GM06990 (cell line): ENCODE data around the gene GOLGA3.
"Not testable (repeated sequence)": the region's sequence is repeated elsewhere in the genome, so short reads cannot be mapped to it uniquely, and the experiment has no call there.

ENCODE experiments used
- DNase-seq: peaks from one replicate; pipeline ENCODE4 v3.0.0-alpha.2; 2011; ENCODE audit not compliant: insufficient read length; ENCODE audit errors: extremely low read depth
- H3K27me3 ChIP-seq: replicated peaks from 2 replicates; pipeline ENCODE4 v1.6.0; 2011; ENCODE audit warnings: low read length; ENCODE audit not compliant: control insufficient read depth, insufficient read depth
- H3K36me3 ChIP-seq: 2 replicates; pipeline ENCODE4 v1.5.1; 2011; ENCODE audit warnings: low read length; ENCODE audit not compliant: control insufficient read depth, insufficient read depth
- H3K4me3 ChIP-seq: replicated peaks from 2 replicates; pipeline ENCODE4 v1.5.1; 2011; ENCODE audit warnings: low read depth, mild to moderate bottlenecking, control low read depth, low read length
- TF ChIP-seq, protein P1 (sequence below): IDR thresholded peaks from 2 replicates; pipeline ENCODE4 v1.5.1; 2011; ENCODE audit warnings: low read length, control low read depth, mild to moderate bottlenecking, inconsistent platforms; ENCODE audit not compliant: insufficient read depth, poor library complexity, severe bottlenecking

Gene GOLGA3

DNA sequence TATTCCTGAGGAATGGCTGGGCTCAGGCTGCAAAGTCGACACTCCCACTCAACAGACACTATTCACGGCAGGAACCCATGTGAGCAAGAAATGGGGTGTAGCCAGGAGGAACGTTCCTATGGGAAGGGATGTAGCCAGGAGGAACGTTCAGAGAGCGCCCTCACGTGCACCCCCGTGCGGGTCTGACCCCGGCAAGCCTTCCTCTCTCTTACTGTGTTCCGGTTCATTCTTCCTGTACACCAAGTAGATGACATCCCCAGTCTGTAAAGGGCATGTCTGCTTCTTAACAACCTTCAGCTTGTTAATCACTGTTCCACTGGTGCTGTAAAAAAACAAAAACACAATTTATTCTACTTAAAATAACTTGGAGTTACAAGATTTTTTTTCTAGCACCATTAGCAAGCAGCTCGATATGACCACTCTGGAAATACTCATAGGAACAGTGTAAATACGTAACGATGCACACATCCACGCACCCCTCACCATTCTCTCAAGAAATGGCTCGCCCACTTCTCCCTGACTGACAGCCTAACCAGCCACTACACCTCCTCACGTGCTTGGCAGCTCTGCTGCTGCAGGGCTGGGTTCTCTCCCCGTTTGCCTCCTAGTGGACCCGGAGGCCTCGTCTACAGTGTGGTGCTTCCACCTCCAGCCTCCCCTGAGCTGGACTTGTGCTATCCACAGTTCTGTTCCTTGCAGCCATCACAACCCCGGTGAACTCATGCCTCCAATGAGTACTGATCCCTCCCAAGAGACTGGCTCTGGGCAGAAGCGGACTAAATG lies 43.6 kb upstream of the GOLGA3 start:
- no peak for DNase-seq
- H3K4me3 ChIP-seq, result no peak overlapping the region
- H3K27me3 ChIP-seq, result no peaks in the 10 kb centered on the region
- H3K36me3 ChIP-seq, result peaks cover 33% of the 10 kb centered on the region
- TF ChIP-seq, protein P1, sequence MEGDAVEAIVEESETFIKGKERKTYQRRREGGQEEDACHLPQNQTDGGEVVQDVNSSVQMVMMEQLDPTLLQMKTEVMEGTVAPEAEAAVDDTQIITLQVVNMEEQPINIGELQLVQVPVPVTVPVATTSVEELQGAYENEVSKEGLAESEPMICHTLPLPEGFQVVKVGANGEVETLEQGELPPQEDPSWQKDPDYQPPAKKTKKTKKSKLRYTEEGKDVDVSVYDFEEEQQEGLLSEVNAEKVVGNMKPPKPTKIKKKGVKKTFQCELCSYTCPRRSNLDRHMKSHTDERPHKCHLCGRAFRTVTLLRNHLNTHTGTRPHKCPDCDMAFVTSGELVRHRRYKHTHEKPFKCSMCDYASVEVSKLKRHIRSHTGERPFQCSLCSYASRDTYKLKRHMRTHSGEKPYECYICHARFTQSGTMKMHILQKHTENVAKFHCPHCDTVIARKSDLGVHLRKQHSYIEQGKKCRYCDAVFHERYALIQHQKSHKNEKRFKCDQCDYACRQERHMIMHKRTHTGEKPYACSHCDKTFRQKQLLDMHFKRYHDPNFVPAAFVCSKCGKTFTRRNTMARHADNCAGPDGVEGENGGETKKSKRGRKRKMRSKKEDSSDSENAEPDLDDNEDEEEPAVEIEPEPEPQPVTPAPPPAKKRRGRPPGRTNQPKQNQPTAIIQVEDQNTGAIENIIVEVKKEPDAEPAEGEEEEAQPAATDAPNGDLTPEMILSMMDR, result no peak

- H3K27me3 ChIP-seq, result no peaks in the 10 kb centered on the region
- no peak overlapping the region for H3K4me3 ChIP-seq
- no peak for DNase-seq
- H3K36me3 ChIP-seq, result peaks cover 38% of the 10 kb centered on the region
- TF ChIP-seq, protein P1, result no peak
These were observed 40.9 kb upstream of the GOLGA3 start for GRCh38 chr12:132869551-132869950.

- H3K4me3 ChIP-seq, result no peak overlapping the region
- H3K36me3 ChIP-seq, result peaks cover 26% of the 10 kb centered on the region
- no peaks in the 10 kb centered on the region for H3K27me3 ChIP-seq
- TF ChIP-seq, protein P1, result no peak
- DNase-seq, result no peak
These were observed 37.7 kb upstream of the GOLGA3 start for GRCh38 chr12:132866251-132866828.

DNA sequence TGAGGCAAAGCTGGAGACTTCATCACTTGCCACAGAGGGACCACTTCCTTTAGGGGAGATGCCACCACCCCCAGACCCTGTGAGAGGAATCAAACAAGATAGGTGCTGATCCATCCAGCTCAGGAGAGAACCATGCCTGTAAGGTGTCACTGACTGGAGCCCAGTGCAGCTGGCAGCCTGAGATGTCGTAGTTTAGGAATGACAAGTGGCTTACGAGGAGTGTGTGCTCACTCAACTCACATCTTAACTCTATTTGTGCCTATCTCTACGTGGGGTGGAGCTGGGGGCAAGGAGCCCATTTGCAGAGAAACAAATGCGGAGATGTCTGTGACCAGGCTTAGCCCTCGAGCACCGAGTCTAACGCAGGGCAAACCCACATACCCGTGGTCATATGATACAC lies 32.9 kb upstream of the GOLGA3 start:
- TF ChIP-seq, protein P1, result no peak
- H3K36me3 ChIP-seq, result peaks cover 29% of the 10 kb centered on the region
- no peaks in the 10 kb centered on the region for H3K27me3 ChIP-seq
- no peak for DNase-seq
- no peak overlapping the region for H3K4me3 ChIP-seq

DNA sequence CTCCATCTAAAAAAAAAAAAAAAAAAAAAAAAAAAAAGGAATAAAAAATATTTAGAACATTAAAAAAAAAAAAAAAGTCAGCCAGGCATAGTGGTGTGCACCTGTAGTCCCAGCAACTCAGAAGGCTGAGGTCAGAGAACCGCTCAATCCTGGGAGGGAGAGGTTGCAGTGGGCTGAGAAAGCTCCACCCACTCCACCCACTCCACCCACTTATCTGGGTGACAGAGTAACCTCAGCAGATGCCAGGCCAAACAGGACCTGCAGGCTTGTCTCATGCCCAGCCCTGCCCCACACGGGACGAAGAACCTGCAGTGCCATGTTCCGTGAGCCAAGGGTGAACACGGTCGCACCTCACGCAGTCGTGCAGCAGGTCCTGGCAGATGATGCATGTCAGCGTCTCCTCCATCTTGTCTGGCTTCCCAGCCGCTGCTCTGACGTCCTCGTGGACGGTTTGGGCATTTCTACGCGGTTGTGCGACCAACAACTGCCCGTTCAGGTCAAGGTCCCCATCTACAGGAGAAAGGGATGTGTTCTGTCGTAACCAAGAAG lies 30.1 kb upstream of the GOLGA3 start:
- TF ChIP-seq, protein P1, result no peak
- DNase-seq, result no peak
- H3K4me3 ChIP-seq, result no peak overlapping the region
- H3K27me3 ChIP-seq, result no peaks in the 10 kb centered on the region
- H3K36me3 ChIP-seq, result peaks cover 34% of the 10 kb centered on the region

DNA sequence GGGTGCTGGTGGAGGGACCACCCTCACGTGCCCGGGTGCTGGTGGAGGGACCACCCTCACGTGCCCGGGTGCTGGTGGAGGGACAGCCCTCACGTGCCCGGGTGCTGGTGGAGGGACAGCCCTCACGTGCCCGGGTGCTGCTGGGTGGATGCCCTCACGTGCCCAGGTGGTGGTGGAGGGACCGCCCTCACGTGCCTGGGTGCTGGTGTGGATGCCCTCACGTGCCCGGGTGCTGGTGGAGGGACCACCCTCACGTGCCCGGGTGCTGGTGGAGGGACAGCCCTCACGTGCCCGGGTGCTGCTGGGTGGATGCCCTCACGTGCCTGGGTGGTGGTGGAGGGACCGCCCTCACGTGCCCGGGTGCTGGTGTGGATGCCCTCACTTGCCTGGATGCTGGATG lies 28.4 kb upstream of the GOLGA3 start:
- not testable (repeated sequence) for H3K4me3 ChIP-seq, H3K27me3 ChIP-seq, DNase-seq
- H3K36me3 ChIP-seq, result peaks cover 46% of the 10 kb centered on the region
